GM10248 (cell line): ENCODE data around the gene DACH1.

Experiments used
- CTCF ChIA-PET: fragments of 300-600 bp; sonication (Branson Sonifier 250); formaldehyde crosslinking; extraction: SDS; loops from one replicate; lab custom pipeline; 2021; ENCODE audit warnings: antibody characterized with exemption; lab: Yijun Ruan, JAX
- POLR2A ChIA-PET: fragments of 350-650 bp; sonication (Branson Sonifier 250); formaldehyde crosslinking; extraction: SDS; loops from one replicate; lab custom pipeline; 2020; ENCODE audit warnings: antibody characterized with exemption; lab: Yijun Ruan, JAX
- DNase-seq: peaks from one replicate; pipeline ENCODE4 v3.0.0; 2012; ENCODE audit errors: extremely low spot score
- CTCF ChIP-seq: IDR thresholded peaks from 2 replicates; pipeline ENCODE4 v1.5.1; 2012; ENCODE audit warnings: mild to moderate bottlenecking, low read depth; ENCODE audit errors: extremely low read depth, missing control alignments, control extremely low read depth

DACH1 gene

GRCh38 chr13:71729441-71729840 is 137.6 kb downstream of the DACH1 start:
- TF ChIP-seq CTCF: no peak
- ChIA-PET CTCF (no interaction called here), POLR2A (no interaction called here)
- no peak for DNase-seq

- no peak for TF ChIP-seq CTCF
- CTCF ChIA-PET: no interaction called here
- DNase-seq: no peak
- POLR2A ChIA-PET: no interaction called here
These were observed 139.3 kb downstream of the DACH1 start for GRCh38 chr13:71727662-71728061.

GRCh38 chr13:71727042-71727441 is 140.0 kb downstream of the DACH1 start:
- POLR2A ChIA-PET: no interaction called here
- no peak for TF ChIP-seq CTCF
- no peak for DNase-seq
- CTCF ChIA-PET: no interaction called here

- no peak for TF ChIP-seq CTCF
- CTCF ChIA-PET: interaction anchor here (0.9 to 1.3 kb wide), 2 partner anchors 17 to 26 kb away, joined by 3 read pairs; no protein-coding TSS in a partner anchor
- no peak for DNase-seq
These were observed 144.8 kb downstream of the DACH1 start for GRCh38 chr13:71722206-71722605.

GRCh38 chr13:71721104-71721503 is 145.9 kb downstream of the DACH1 start:
- POLR2A ChIA-PET: no interaction called here

More at GRCh38 chr13:71722206-71722605, 144.8 kb downstream of the DACH1 start:
- POLR2A ChIA-PET: no interaction called here

GRCh38 chr13:71718931-71719330 is 148.1 kb downstream of the DACH1 start:
- CTCF ChIA-PET: no interaction called here
- TF ChIP-seq CTCF: no peak
- POLR2A ChIA-PET: no interaction called here
- no peak for DNase-seq

More at GRCh38 chr13:71721104-71721503, 145.9 kb downstream of the DACH1 start:
- no peak for TF ChIP-seq CTCF
- CTCF ChIA-PET: no interaction called here
- no peak for DNase-seq
